ENCODE measurements around the gene CAPN10. TPM values are rescaled to one million over a fixed set of nuclear protein-coding genes. Genes with fewer than 3 reads are reported as not detected.

The CAPN10 gene
- polyA plus RNA-seq, 1 donor (not counting 4 experiments of a cell fraction or from before 2014, with no cell fraction given), result 7.1 TPM

DNA sequence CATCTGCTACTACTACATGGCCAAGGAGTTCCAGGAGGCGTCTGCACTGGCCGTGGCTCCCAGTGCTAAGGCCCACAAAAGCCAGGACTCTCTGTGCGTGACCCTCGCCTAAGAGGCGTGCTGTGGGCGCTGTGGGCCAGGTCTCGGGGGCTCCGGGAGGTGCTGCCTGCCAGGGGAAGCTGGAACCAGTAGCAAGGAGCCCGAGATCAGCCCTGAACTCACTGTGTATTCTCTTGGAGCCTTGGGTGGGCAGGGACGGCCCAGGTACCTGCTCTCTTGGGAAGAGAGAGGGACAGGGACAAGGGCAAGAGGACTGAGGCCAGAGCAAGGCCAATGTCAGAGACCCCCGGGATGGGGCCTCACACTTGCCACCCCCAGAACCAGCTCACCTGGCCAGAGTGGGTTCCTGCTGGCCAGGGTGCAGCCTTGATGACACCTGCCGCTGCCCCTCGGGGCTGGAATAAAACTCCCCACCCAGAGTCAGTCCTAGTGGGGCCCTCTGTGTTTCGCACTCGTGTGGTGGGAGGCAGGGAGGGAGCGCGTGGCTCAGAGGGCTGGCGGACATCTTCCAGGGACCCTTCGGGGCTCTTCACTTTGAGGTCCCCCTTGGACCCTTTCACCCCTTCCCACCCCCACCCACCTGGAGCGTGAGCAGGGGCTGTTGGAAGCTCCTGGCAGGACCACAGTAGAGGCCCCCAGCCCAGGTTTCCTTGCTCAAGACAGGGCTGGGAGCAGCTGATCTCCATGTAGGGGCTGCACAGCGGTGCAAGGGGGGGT, 44.4 kb downstream of the CAPN10 start:
- no peak overlapping the region for H3K4me2 ChIP-seq (ENCODE audit: control insufficient read depth, extremely low read depth, insufficient read depth, low read depth, low read length)
- no peak for DNase-seq (ENCODE audit: low read depth, low spot score)

DNA sequence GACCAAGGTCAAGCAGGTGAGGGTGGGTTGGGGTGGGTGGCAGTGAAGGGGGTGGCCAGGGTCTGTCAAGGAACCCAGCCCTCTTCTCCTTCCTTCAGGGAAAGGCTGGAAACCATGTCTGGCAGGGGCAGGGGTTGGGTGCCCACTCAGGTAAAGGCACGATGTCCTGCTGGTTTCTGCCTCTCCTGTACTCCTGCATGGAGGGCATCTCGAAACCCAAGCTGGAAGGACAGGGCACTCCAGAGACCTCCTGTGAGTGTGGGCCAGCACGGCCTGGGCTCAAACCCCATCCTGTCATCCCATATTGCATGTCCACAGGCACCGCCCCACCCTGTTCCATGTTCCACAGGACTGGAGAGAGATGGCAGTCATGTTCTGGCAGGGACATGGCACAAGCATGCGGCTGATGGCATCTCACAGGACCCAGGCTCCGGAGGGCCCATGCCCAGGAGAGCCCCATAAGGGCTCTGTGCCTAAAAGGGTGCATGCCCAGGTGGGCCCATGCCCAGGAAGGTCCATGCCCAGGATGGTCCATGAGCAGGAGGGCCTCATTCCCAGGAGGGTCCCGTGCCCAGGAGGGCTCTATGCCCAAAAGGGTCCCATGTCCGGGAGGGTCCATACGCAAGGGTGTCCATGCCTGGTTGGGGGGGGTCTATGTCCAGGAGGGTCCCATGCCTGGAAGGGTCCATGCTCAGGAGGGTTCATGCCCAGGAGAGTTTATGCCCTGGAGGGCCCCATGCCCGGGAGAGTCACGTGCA, 45.2 kb downstream of the CAPN10 start:
- Histone ChIP-seq H4K20me1 (ENCODE audit: control insufficient read depth, extremely low read depth, insufficient read depth, low read length) (no peaks in the 10 kb centered on the region), H3K4me1 (ENCODE audit: control insufficient read depth, extremely low read depth, insufficient read depth, low read length) (no peaks in the 10 kb centered on the region), H3K27ac (ENCODE audit: control insufficient read depth, insufficient read depth, low read length) (no peak overlapping the region), H3K36me3 (ENCODE audit: control insufficient read depth in 2 of 2, extremely low read depth in 1 of 2, insufficient read depth in 2 of 2, low read length in 2 of 2) (no peaks in the 10 kb centered on the region), H2AFZ (ENCODE audit: control insufficient read depth, low read length) (no peak overlapping the region), H3K4me2 (ENCODE audit: control insufficient read depth, extremely low read depth, insufficient read depth, low read depth, low read length) (no peak overlapping the region), H3K9me3 (ENCODE audit: control insufficient read depth, low read depth, low read length) (peaks cover 3% of the 10 kb centered on the region), H3K9ac (ENCODE audit: control insufficient read depth, extremely low read depth, insufficient read depth, low read length) (no peak overlapping the region), H3K4me3 (ENCODE audit: control insufficient read depth in 2 of 3, extremely low read depth in 1 of 3, insufficient read depth in 2 of 3, low read depth in 1 of 3, low read length in 3 of 3) (no peak overlapping the region), H3K9me1 (ENCODE audit: control insufficient read depth, extremely low read depth, insufficient read depth, low read length) (no peaks in the 10 kb centered on the region), H3K27me3 (ENCODE audit: control insufficient read depth, extremely low read depth, insufficient read depth, low read length) (no peaks in the 10 kb centered on the region), H3K79me2 (ENCODE audit: control insufficient read depth, insufficient read depth, low read length) (no peaks in the 10 kb centered on the region)
- FAIRE-seq, result no peak
- TF ChIP-seq, protein P1, sequence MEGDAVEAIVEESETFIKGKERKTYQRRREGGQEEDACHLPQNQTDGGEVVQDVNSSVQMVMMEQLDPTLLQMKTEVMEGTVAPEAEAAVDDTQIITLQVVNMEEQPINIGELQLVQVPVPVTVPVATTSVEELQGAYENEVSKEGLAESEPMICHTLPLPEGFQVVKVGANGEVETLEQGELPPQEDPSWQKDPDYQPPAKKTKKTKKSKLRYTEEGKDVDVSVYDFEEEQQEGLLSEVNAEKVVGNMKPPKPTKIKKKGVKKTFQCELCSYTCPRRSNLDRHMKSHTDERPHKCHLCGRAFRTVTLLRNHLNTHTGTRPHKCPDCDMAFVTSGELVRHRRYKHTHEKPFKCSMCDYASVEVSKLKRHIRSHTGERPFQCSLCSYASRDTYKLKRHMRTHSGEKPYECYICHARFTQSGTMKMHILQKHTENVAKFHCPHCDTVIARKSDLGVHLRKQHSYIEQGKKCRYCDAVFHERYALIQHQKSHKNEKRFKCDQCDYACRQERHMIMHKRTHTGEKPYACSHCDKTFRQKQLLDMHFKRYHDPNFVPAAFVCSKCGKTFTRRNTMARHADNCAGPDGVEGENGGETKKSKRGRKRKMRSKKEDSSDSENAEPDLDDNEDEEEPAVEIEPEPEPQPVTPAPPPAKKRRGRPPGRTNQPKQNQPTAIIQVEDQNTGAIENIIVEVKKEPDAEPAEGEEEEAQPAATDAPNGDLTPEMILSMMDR (optimal IDR thresholded peaks at IDR 0.05 in 1 of 3, IDR thresholded peaks at IDR 0.05 in 1 of 3, conservative IDR thresholded peaks at IDR 0.05 in 1 of 3; ENCODE audit: extremely low read depth in 1 of 3, insufficient read depth in 2 of 3, low read length in 3 of 3), result no peak
- TF ChIP-seq EZH2 (IDR thresholded peaks at IDR 0.05; ENCODE audit: low read length), result no peak
- DNase-seq (ENCODE audit: low read depth, low spot score), result no peak
- dilution Hi-C loops (cut with MboI; ENCODE audit: extremely low pct_ligation_motif_present, low sequenced_read_pairs), result no loop called here

More for the DNA sequence above, 44.4 kb downstream of the CAPN10 start:
- Histone ChIP-seq H2AFZ (ENCODE audit: control insufficient read depth, low read length) (no peak overlapping the region), H3K27ac (ENCODE audit: control insufficient read depth, insufficient read depth, low read length) (no peak overlapping the region), H3K9ac (ENCODE audit: control insufficient read depth, extremely low read depth, insufficient read depth, low read length) (no peak overlapping the region), H3K9me1 (ENCODE audit: control insufficient read depth, extremely low read depth, insufficient read depth, low read length) (no peaks in the 10 kb centered on the region), H3K79me2 (ENCODE audit: control insufficient read depth, insufficient read depth, low read length) (no peaks in the 10 kb centered on the region), H4K20me1 (ENCODE audit: control insufficient read depth, extremely low read depth, insufficient read depth, low read length) (no peaks in the 10 kb centered on the region), H3K4me1 (ENCODE audit: control insufficient read depth, extremely low read depth, insufficient read depth, low read length) (no peaks in the 10 kb centered on the region), H3K27me3 (ENCODE audit: control insufficient read depth, extremely low read depth, insufficient read depth, low read length) (no peaks in the 10 kb centered on the region), H3K4me3 (ENCODE audit: control insufficient read depth in 2 of 3, extremely low read depth in 1 of 3, insufficient read depth in 2 of 3, low read depth in 1 of 3, low read length in 3 of 3) (no peak overlapping the region), H3K36me3 (ENCODE audit: control insufficient read depth in 2 of 2, extremely low read depth in 1 of 2, insufficient read depth in 2 of 2, low read length in 2 of 2) (no peaks in the 10 kb centered on the region), H3K9me3 (ENCODE audit: control insufficient read depth, low read depth, low read length) (peaks cover 3% of the 10 kb centered on the region)
- TF ChIP-seq, protein P1 (optimal IDR thresholded peaks at IDR 0.05 in 1 of 3, IDR thresholded peaks at IDR 0.05 in 1 of 3, conservative IDR thresholded peaks at IDR 0.05 in 1 of 3; ENCODE audit: extremely low read depth in 1 of 3, insufficient read depth in 2 of 3, low read length in 3 of 3), result no peak
- no peak for TF ChIP-seq EZH2 (IDR thresholded peaks at IDR 0.05; ENCODE audit: low read length)
- FAIRE-seq, result no peak
- dilution Hi-C loops (cut with MboI; ENCODE audit: extremely low pct_ligation_motif_present, low sequenced_read_pairs), result no loop called here

All from keratinocyte (primary cell).